ENCODE measurements around the gene SIAH1.

- TF ChIP-seq POLR2A (IDR thresholded peaks at IDR 0.05; ENCODE audit: low read length) (no peak), GATA1 (IDR thresholded peaks at IDR 0.05; ENCODE audit: low read depth, low read length) (no peak)
Observed at GRCh38 chr16:48405907-48406306, 20.7 kb upstream of the SIAH1 start.

Data from erythroblast (primary cell).